A549 (cell line): Measurements from ENCODE around the gene AKIRIN2. TPM values are rescaled to one million over a fixed set of nuclear protein-coding genes. Genes with fewer than 3 reads are reported as not detected.
A peak's percentile ranks its signal among the peaks of the same experiment; 100 is the strongest.

ENCODE experiments used
- ATAC-seq, 2 experiments: fragments of 200-7000 bp in 1 of 2; fragments of >200 bp in 1 of 2; cut with Nextera tagmentation in 1 of 2; cut with Tn5 transposase in 1 of 2; 3 replicates each; pipeline versions ENCODE4 v1.8.0 to v1.9.1; 2018 to 2020; ENCODE audit warnings: mild to moderate bottlenecking in 1 of 2, moderate library complexity in 1 of 2
- CTCF ChIA-PET: fragments of 300-600 bp; sonication (Branson Sonifier 250); formaldehyde crosslinking; extraction: SDS; loops from one replicate; lab custom pipeline; 2021; ENCODE audit warnings: antibody characterized with exemption, inconsistent platforms; lab: Yijun Ruan, JAX
- POLR2A ChIA-PET: fragments of 350-600 bp; formaldehyde crosslinking; extraction: SDS; loops from one replicate; lab custom pipeline; 2021; ENCODE audit warnings: antibody characterized with exemption, inconsistent platforms; lab: Yijun Ruan, JAX
- DNase-seq, 2 experiments: peaks; one replicate each; pipeline versions ENCODE4 v3.0.0 to v3.0.0-alpha.2; 2011 to 2016; ENCODE audit warnings: low read depth in 1 of 2, low spot score in 1 of 2
- FAIRE-seq: peaks from 2 replicates; lab custom pipeline; 2011; peaks lifted over from hg19 to GRCh38; lab: Jason Lieb, UNC
- H3K27ac ChIP-seq, 2 experiments: fragments of >200 bp; sonication (Bioruptor Twin); formaldehyde crosslinking; 3 replicates each; pipeline ENCODE4 v1.5.1; 2016 to 2017
- H3K4me1 ChIP-seq: fragments of >200 bp; sonication (Bioruptor Twin); formaldehyde crosslinking; 3 replicates; pipeline ENCODE4 v1.6.1; 2016
- H3K4me2 ChIP-seq: fragments of >200 bp; sonication (Bioruptor Twin); formaldehyde crosslinking; 3 replicates; pipeline ENCODE4 v1.6.1; 2016
- H3K4me3 ChIP-seq: fragments of >200 bp; sonication (Bioruptor Twin); formaldehyde crosslinking; 3 replicates; pipeline ENCODE4 v1.5.1; 2016
- H3K9me3 ChIP-seq: fragments of >200 bp; sonication (Bioruptor Twin); formaldehyde crosslinking; 3 replicates; pipeline ENCODE4 v1.6.1; 2016
- ATOH8 ChIP-seq: fragments of 250-450 bp; sonication (Bioruptor Pico); IDR thresholded peaks from 2 replicates; pipeline ENCODE4 v1.5.0; 2020; ENCODE audit warnings: low read depth, mild to moderate bottlenecking, moderate library complexity
- CBX2 ChIP-seq: fragments of 200-600 bp; sonication (generic); IDR thresholded peaks from 2 replicates; pipeline ENCODE4 v1.6.1; 2016; ENCODE audit warnings: low read depth, mild to moderate bottlenecking, borderline replicate concordance
- CBX8 ChIP-seq: fragments of 200-600 bp; sonication (generic); IDR thresholded peaks from 2 replicates; pipeline ENCODE4 v1.6.1; 2016
- EP300 ChIP-seq, 2 experiments: fragments of >200 bp; sonication (Bioruptor Twin); formaldehyde crosslinking; IDR thresholded peaks; 2 replicates in 1 of 2; 3 replicates in 1 of 2; pipeline ENCODE4 v1.6.1; 2016 to 2017
- ESRRA ChIP-seq: fragments of 150-350 bp; IDR thresholded peaks from 2 replicates; pipeline ENCODE4 v1.6.1; 2014; ENCODE audit warnings: mild to moderate bottlenecking, low read length, borderline replicate concordance
- FOSB ChIP-seq: fragments of 250-450 bp; sonication (Bioruptor Pico); IDR thresholded peaks from 2 replicates; pipeline ENCODE4 v1.5.0; 2020; ENCODE audit warnings: mild to moderate bottlenecking, moderate library complexity
- GATA3 ChIP-seq: IDR thresholded peaks from 2 replicates; pipeline ENCODE4 v1.6.1; 2012; ENCODE audit warnings: borderline replicate concordance
- HDAC2 ChIP-seq: fragments of 200-600 bp; sonication (generic); IDR thresholded peaks from 2 replicates; pipeline ENCODE4 v1.6.1; 2016
- HES2 ChIP-seq: fragments of >200 bp; sonication (Bioruptor Twin); formaldehyde crosslinking; IDR thresholded peaks from 2 replicates; pipeline ENCODE4 v1.6.1; 2016
- HEYL ChIP-seq: fragments of 250-450 bp; sonication (Bioruptor Pico); IDR thresholded peaks from 2 replicates; pipeline ENCODE4 v1.8.0; 2021; ENCODE audit warnings: mild to moderate bottlenecking, moderate library complexity
- HOXA7 ChIP-seq: fragments of 250-450 bp; sonication (Bioruptor Pico); IDR thresholded peaks from 2 replicates; pipeline ENCODE4 v1.5.0; 2020; ENCODE audit warnings: mild to moderate bottlenecking, moderate library complexity
- HOXB5 ChIP-seq: fragments of 250-450 bp; sonication (Bioruptor Pico); IDR thresholded peaks from 2 replicates; pipeline ENCODE4 v1.5.0; 2020; ENCODE audit warnings: mild to moderate bottlenecking, moderate library complexity
- JUN ChIP-seq, 2 experiments: fragments of >200 bp; sonication (Bioruptor Twin); formaldehyde crosslinking; IDR thresholded peaks; 2 replicates in 1 of 2; 3 replicates in 1 of 2; pipeline ENCODE4 v1.6.1; 2016 to 2017
- JUNB ChIP-seq: fragments of >200 bp; sonication (Bioruptor Twin); formaldehyde crosslinking; IDR thresholded peaks from 2 replicates; pipeline ENCODE4 v1.6.1; 2016
- KDM1A ChIP-seq: fragments of 200-600 bp; sonication (generic); IDR thresholded peaks from 2 replicates; pipeline ENCODE4 v1.6.1; 2016; ENCODE audit warnings: low read depth, mild to moderate bottlenecking
- MAFK ChIP-seq: fragments of 450-650 bp; IDR thresholded peaks from 2 replicates; pipeline ENCODE4 v1.6.1; 2014; ENCODE audit not compliant: partially characterized antibody
- MAX ChIP-seq: IDR thresholded peaks from 2 replicates; pipeline ENCODE4 v1.6.1; 2012
- MAZ ChIP-seq: fragments of 150-350 bp; IDR thresholded peaks from 2 replicates; pipeline ENCODE4 v1.6.1; 2014; ENCODE audit warnings: antibody characterized with exemption, low read depth, low read length, borderline replicate concordance
- NFE2L2 ChIP-seq: fragments of 150-350 bp; conservative IDR thresholded peaks from 2 replicates; pipeline ENCODE4 v1.6.1; 2014; ENCODE audit warnings: low read length
- NPAS2 ChIP-seq: fragments of 250-450 bp; sonication (Bioruptor Pico); IDR thresholded peaks from 2 replicates; pipeline ENCODE4 v1.8.0; 2022; ENCODE audit warnings: mild to moderate bottlenecking, moderate library complexity, borderline replicate concordance
- PBX3 ChIP-seq: IDR thresholded peaks from 2 replicates; pipeline ENCODE4 v1.6.1; 2012
- PHF8 ChIP-seq: fragments of 200-600 bp; sonication (generic); IDR thresholded peaks from 2 replicates; pipeline ENCODE4 v1.6.1; 2016; ENCODE audit warnings: low read depth, mild to moderate bottlenecking, antibody characterized with exemption, moderate library complexity, borderline replicate concordance
- POLR2AphosphoS2 ChIP-seq: conservative IDR thresholded peaks from 2 replicates; pipeline ENCODE4 v1.6.1; 2012; ENCODE audit warnings: low read length, improper control_type of control experiment, inconsistent platforms
- RAD21 ChIP-seq, 2 experiments: fragments of >200 bp in 1 of 2; sonication (Bioruptor Twin) in 1 of 2; formaldehyde crosslinking in 1 of 2; IDR thresholded peaks in 1 of 2; conservative IDR thresholded peaks in 1 of 2; 2 replicates in 1 of 2; 3 replicates in 1 of 2; pipeline ENCODE4 v1.6.1; 2012 to 2018; ENCODE audit warnings: inconsistent platforms in 1 of 2
- RARB ChIP-seq: fragments of 250-450 bp; sonication (Bioruptor Pico); IDR thresholded peaks from 2 replicates; pipeline ENCODE4 v1.8.0; 2021; ENCODE audit warnings: mild to moderate bottlenecking, moderate library complexity
- RNF2 ChIP-seq: fragments of 200-600 bp; sonication (generic); IDR thresholded peaks from 2 replicates; pipeline ENCODE4 v1.6.1; 2016; ENCODE audit warnings: low read depth, mild to moderate bottlenecking, antibody characterized with exemption, moderate library complexity, borderline replicate concordance
- SREBF2 ChIP-seq: fragments of 450-650 bp; IDR thresholded peaks from 2 replicates; pipeline ENCODE4 v1.6.1; 2014; ENCODE audit warnings: mild to moderate bottlenecking, moderate library complexity
- TP53 ChIP-seq: fragments of 250-450 bp; sonication (Bioruptor Pico); IDR thresholded peaks from 2 replicates; pipeline ENCODE4 v1.5.0; 2021; ENCODE audit warnings: mild to moderate bottlenecking, moderate library complexity
- ZFP36 ChIP-seq: fragments of 450-650 bp; IDR thresholded peaks from 2 replicates; pipeline ENCODE4 v1.6.1; 2014; ENCODE audit warnings: borderline replicate concordance; ENCODE audit not compliant: partially characterized antibody
- whole genome bisulfite sequencing: methylation state at CpG from one replicate; pipeline ENCODE4 v1.1.6; 2017; ENCODE audit errors: missing lambda C conversion rate; 5-methylcytosine and 5-hydroxymethylcytosine counted together
- polyA plus RNA-seq, 4 experiments: library from polyadenylated mRNA; depleted of rRNA in 3 of 4; stranded (reverse); fragments of >200 nt; fragmentation: RNase III in 1 of 4; extraction: RNeasy Plus Mini Kit Qiagen cat#74134 plus additional on column Dnase treatment in 1 of 4; gene quantifications; 2 replicates in 3 of 4; 3 replicates in 1 of 4; pipeline ENCODE4 v1.2.3, GENCODE V29; 2011 to 2017

The AKIRIN2 gene
- polyA plus RNA-seq, 2 of the 4 experiments (the other 2 are of a cell fraction) = 23.7 to 40.1 TPM

- H3K27ac ChIP-seq = no peak overlapping the region
- FAIRE-seq = no peak
- CTCF ChIA-PET = no interaction called here
- no peak for TF ChIP-seq SREBF2
- no peak for TF ChIP-seq HOXB5
- no peak for TF ChIP-seq KDM1A
- no peak for TF ChIP-seq HDAC2
- POLR2A ChIA-PET = no interaction called here
- WGBS = 78% methylated on average over 3 of the region's 3 CpGs
- no peak overlapping the region for H3K4me2 ChIP-seq
- no peak overlapping the region for H3K4me3 ChIP-seq
- H3K4me1 ChIP-seq = peaks cover 67% of the 10 kb centered on the region; the same call in 2 of the 3 replicates
- no peak for DNase-seq
- no peaks in the 10 kb centered on the region for H3K9me3 ChIP-seq
- ATAC-seq = no peak
These were observed 18.1 kb downstream of the AKIRIN2 start for GRCh38 chr6:87683890-87684289.

GRCh38 chr6:87682310-87682709 lies 19.7 kb downstream of the AKIRIN2 start:
- no peak overlapping the region for H3K27ac ChIP-seq
- TF ChIP-seq CBX2 (no peak), JUNB (no peak), NFE2L2 (no peak), POLR2AphosphoS2 (no peak), NPAS2 (CRISPR knock-in tag) (no peak), PHF8 (no peak), MAZ (no peak)
- peaks cover 60% of the 10 kb centered on the region; the same call in 2 of the 3 replicates for H3K4me1 ChIP-seq
- H3K4me3 ChIP-seq = no peak overlapping the region
- FAIRE-seq = no peak
- no peaks in the 10 kb centered on the region for H3K9me3 ChIP-seq
- no peak for DNase-seq
- POLR2A ChIA-PET = interaction anchor here (0.9 kb wide), 1 partner anchor 9 kb away, joined by 3 read pairs; no protein-coding TSS in a partner anchor
- H3K4me2 ChIP-seq = 0 out of 3 replicates have a peak overlapping the region, but pooled peaks have one; percentile 15
- CTCF ChIA-PET = interaction anchor here (1.1 kb wide), 1 partner anchor 9 kb away, joined by 3 read pairs; no protein-coding TSS in a partner anchor
- no peak for ATAC-seq

GRCh38 chr6:87675004-87675681 lies 26.9 kb downstream of the AKIRIN2 start:
- H3K4me3 ChIP-seq = no peak overlapping the region
- TF ChIP-seq ESRRA = no peak
- no peak for TF ChIP-seq ZFP36
- TF ChIP-seq JUNB = no peak
- no peak for TF ChIP-seq HEYL (CRISPR knock-in tag)
- TF ChIP-seq CBX8 = no peak
- TF ChIP-seq EP300 (IDR thresholded peaks at IDR 0.05) = no peak
- no peak for TF ChIP-seq TP53 (CRISPR knock-in tag)
- TF ChIP-seq HES2 = no peak
- no peak for TF ChIP-seq HOXA7 (CRISPR knock-in tag)
- no peak for TF ChIP-seq CBX2
- ATAC-seq = no peak
- peak overlapping the region; percentile 10; the same call in 2 of the 3 replicates for H3K4me2 ChIP-seq
- H3K27ac ChIP-seq = peak overlapping the region in 1 of 2 experiments; percentile 70; a peak in 4 of 6 replicates
- H3K9me3 ChIP-seq = no peaks in the 10 kb centered on the region
- ChIA-PET POLR2A (no interaction called here), CTCF (no interaction called here)
- peaks cover 54% of the 10 kb centered on the region for H3K4me1 ChIP-seq
- 47% methylated on average over 4 of the region's 4 CpGs for WGBS
- FAIRE-seq = no peak
- DNase-seq = no peak

- ATAC-seq (no peak), DNase-seq (no peak), FAIRE-seq (no peak)
- peak overlapping the region; percentile 10; the same call in 1 of the 3 replicates for H3K4me2 ChIP-seq
- ChIA-PET CTCF (no interaction called here), POLR2A (no interaction called here)
- no peak overlapping the region for H3K4me3 ChIP-seq
- H3K9me3 ChIP-seq = no peaks in the 10 kb centered on the region
- H3K4me1 ChIP-seq = peaks cover 56% of the 10 kb centered on the region
- TF ChIP-seq RARB (CRISPR knock-in tag) = no peak
- no peak for TF ChIP-seq MAZ
- TF ChIP-seq RNF2 = no peak
- TF ChIP-seq PHF8 = no peak
- TF ChIP-seq NFE2L2 = peak; percentile 79
- TF ChIP-seq GATA3 = no peak
- TF ChIP-seq RAD21 (conservative IDR thresholded peaks at IDR 0.05 in 1 of 2, IDR thresholded peaks at IDR 0.05 in 1 of 2) = no peak
- TF ChIP-seq PBX3 = no peak
- TF ChIP-seq MAFK = peak; percentile 93
- no peak for TF ChIP-seq FOSB (CRISPR knock-in tag)
- TF ChIP-seq HDAC2 = no peak
- no peak for TF ChIP-seq MAX
- no peak for TF ChIP-seq JUN (IDR thresholded peaks at IDR 0.05)
- no peak for TF ChIP-seq ATOH8 (CRISPR knock-in tag)
- peak overlapping the region; percentile 58 to 68 for H3K27ac ChIP-seq
These were observed 27.7 kb downstream of the AKIRIN2 start for GRCh38 chr6:87674290-87674689.
